ENCODE data around the gene HAPLN2.

Gene HAPLN2

GRCh38 chr1:156618853-156619581 is at the start of gene HAPLN2:
Gene HAPLN2 (plus strand): TSS chr1:156619415. CDS start chr1:156623491, 4,076 bp downstream.
- Histone ChIP-seq H3K36me3 (no peaks in the 10 kb centered on the region), H3K27me3 (ENCODE audit: insufficient read depth, low read depth, severe bottlenecking) (peaks cover 4% of the 10 kb centered on the region), H3K27ac (no peak within 1 kb of the TSS), H3K4me3 (ENCODE audit: low read depth, low read length) (no peak within 1 kb of the TSS), H3K9me3 (ENCODE audit: severe bottlenecking) (no peaks in the 10 kb centered on the region)
- peak; percentile 95 for TF ChIP-seq CTCF (IDR thresholded peaks at IDR 0.05; ENCODE audit: low read depth, low read length)
- DNase-seq, result peak; percentile 85

GRCh38 chr1:156571261-156571852 is 47.9 kb upstream of the HAPLN2 start:
- TF ChIP-seq CTCF (IDR thresholded peaks at IDR 0.05; ENCODE audit: low read depth, low read length), result no peak
- H3K9me3 ChIP-seq (ENCODE audit: severe bottlenecking), result no peaks in the 10 kb centered on the region
- peak overlapping the region; percentile 69 for H3K4me3 ChIP-seq (ENCODE audit: low read depth, low read length)
- DNase-seq, result no peak
- H3K27ac ChIP-seq, result no peak overlapping the region
- H3K27me3 ChIP-seq (ENCODE audit: insufficient read depth, low read depth, severe bottlenecking), result no peaks in the 10 kb centered on the region
- peaks cover 29% of the 10 kb centered on the region for H3K36me3 ChIP-seq

- Histone ChIP-seq H3K27me3 (ENCODE audit: insufficient read depth, low read depth, severe bottlenecking) (no peaks in the 10 kb centered on the region), H3K9me3 (ENCODE audit: severe bottlenecking) (no peaks in the 10 kb centered on the region), H3K4me3 (ENCODE audit: low read depth, low read length) (peak within 1 kb of the TSS; percentile 69), H3K36me3 (peaks cover 28% of the 10 kb centered on the region), H3K27ac (peak within 1 kb of the TSS; percentile 62)
- 0 out of 2 replicates have a peak, but pooled peaks have one; percentile 7 for TF ChIP-seq CTCF (IDR thresholded peaks at IDR 0.05; ENCODE audit: low read depth, low read length)
- peak; percentile 95 for DNase-seq
Measured at GRCh38 chr1:156571919-156572662, 47.1 kb upstream of the HAPLN2 start, which contains the start of gene IQGAP3. Gene IQGAP3 (minus strand): TSS chr1:156572565. CDS start chr1:156572529, 36 bp downstream.

- Histone ChIP-seq H3K27ac (no peak overlapping the region), H3K9me3 (ENCODE audit: severe bottlenecking) (no peaks in the 10 kb centered on the region), H3K4me3 (ENCODE audit: low read depth, low read length) (peak overlapping the region; percentile 69), H3K36me3 (peaks cover 23% of the 10 kb centered on the region), H3K27me3 (ENCODE audit: insufficient read depth, low read depth, severe bottlenecking) (no peaks in the 10 kb centered on the region)
- TF ChIP-seq CTCF (IDR thresholded peaks at IDR 0.05; ENCODE audit: low read depth, low read length), result no peak
- no peak for DNase-seq
Measured at GRCh38 chr1:156572663-156573018, 46.6 kb upstream of the HAPLN2 start.

GRCh38 chr1:156574039-156574633 is 45.1 kb upstream of the HAPLN2 start:
- Histone ChIP-seq H3K9me3 (ENCODE audit: severe bottlenecking) (no peaks in the 10 kb centered on the region), H3K4me3 (ENCODE audit: low read depth, low read length) (no peak overlapping the region), H3K36me3 (peaks cover 8% of the 10 kb centered on the region), H3K27ac (no peak overlapping the region), H3K27me3 (ENCODE audit: insufficient read depth, low read depth, severe bottlenecking) (no peaks in the 10 kb centered on the region)
- DNase-seq, result peak; percentile 50
- peak; percentile 16; the same call in 1 of the 2 replicates for TF ChIP-seq CTCF (IDR thresholded peaks at IDR 0.05; ENCODE audit: low read depth, low read length)

Measured in WERI-Rb-1 (cell line).